Stimulated activated CD8-positive, alpha-beta memory T cell treated with anti-CD3 and anti-CD28 coated beads, Interleukin-4, amount 100 ng/mL, for 4 hours (primary cell): ENCODE measurements around the gene CDCP1.

Experiments
- DNase-seq, 2 donors: peaks; one replicate each; pipeline ENCODE4 v3.0.0-alpha.2; 2020; ENCODE audit warnings: low read depth in 2 of 2, low spot score in 1 of 2

Gene CDCP1

GRCh38 chr3:45145681-45146614 is at the start of gene CDCP1:
TSS of gene CDCP1 (minus strand) at chr3:45146378. CDS start at chr3:45146287, 91 bp downstream.
- DNase-seq, result no peak

- DNase-seq, result no peak
Observed at GRCh38 chr3:45194791-45195190, 48.6 kb upstream of the CDCP1 start.

- DNase-seq, result no peak
Observed at GRCh38 chr3:45191924-45192417, 45.8 kb upstream of the CDCP1 start.

- no peak for DNase-seq
Observed at GRCh38 chr3:45191424-45191823, 45.2 kb upstream of the CDCP1 start.

- DNase-seq, result no peak
Observed at GRCh38 chr3:45188719-45189659, 42.8 kb upstream of the CDCP1 start.

- DNase-seq, result no peak
Observed at GRCh38 chr3:45187694-45188141, 41.5 kb upstream of the CDCP1 start.

- no peak for DNase-seq
Observed at GRCh38 chr3:45186871-45187270, 40.7 kb upstream of the CDCP1 start.

- DNase-seq, result no peak
Observed at GRCh38 chr3:45185461-45185860, 39.3 kb upstream of the CDCP1 start.

- DNase-seq, result no peak
Observed at GRCh38 chr3:45185052-45185451, 38.9 kb upstream of the CDCP1 start.

GRCh38 chr3:45183872-45184262 is 37.7 kb upstream of the CDCP1 start:
- DNase-seq, result no peak

GRCh38 chr3:45182915-45183871 is 37.0 kb upstream of the CDCP1 start:
- DNase-seq, result no peak

- DNase-seq, result no peak
Observed at GRCh38 chr3:45181496-45181895, 35.3 kb upstream of the CDCP1 start.

- no peak for DNase-seq
Observed at GRCh38 chr3:45180899-45181298, 34.7 kb upstream of the CDCP1 start.

GRCh38 chr3:45180051-45180450 is 33.9 kb upstream of the CDCP1 start:
- no peak for DNase-seq

- DNase-seq, result no peak
Observed at GRCh38 chr3:45179163-45179562, 33.0 kb upstream of the CDCP1 start.

- DNase-seq, result no peak
Observed at GRCh38 chr3:45178183-45179023, 32.2 kb upstream of the CDCP1 start.

- DNase-seq, result no peak
Observed at GRCh38 chr3:45176912-45177311, 30.7 kb upstream of the CDCP1 start.

GRCh38 chr3:45174234-45174633 is 28.1 kb upstream of the CDCP1 start:
- DNase-seq, result no peak

GRCh38 chr3:45173776-45174175 is 27.6 kb upstream of the CDCP1 start:
- no peak for DNase-seq

- no peak for DNase-seq
Observed at GRCh38 chr3:45171283-45171682, 25.1 kb upstream of the CDCP1 start.
